B cell (primary cell): Measurements from ENCODE around the gene OLFML2B. TPM values are rescaled to one million over a fixed set of nuclear protein-coding genes. Genes with fewer than 3 reads are reported as not detected.

Source experiments
- ATAC-seq: fragments of 200-7000 bp; cut with Tn5 transposase; one replicate; pipeline ENCODE4 v1.10.0; 2021; ENCODE audit warnings: low read depth, mild to moderate bottlenecking, moderate number of reproducible peaks, moderate library complexity
- CTCF ChIA-PET: fragments of 350-600 bp; sonication (Branson Sonifier 250); formaldehyde crosslinking; loops from one replicate; lab custom pipeline; 2021; ENCODE audit warnings: antibody characterized with exemption, inconsistent platforms; lab: Charles Lee
- POLR2A ChIA-PET: fragments of 350-600 bp; sonication (Branson Sonifier 250); formaldehyde crosslinking; loops from one replicate; lab custom pipeline; 2021; ENCODE audit warnings: antibody characterized with exemption; lab: Charles Lee
- DNase-seq: peaks from one replicate; pipeline ENCODE4 v3.0.0; 2013
- H2AFZ ChIP-seq: 2 replicates; pipeline ENCODE4 v1.6.1; 2012; ENCODE audit warnings: mild to moderate bottlenecking, low read depth, low read length; ENCODE audit not compliant: insufficient read depth, poor library complexity, severe bottlenecking
- H3K27ac ChIP-seq, 2 donors: 1 replicate in 1 of 2; 2 replicates in 1 of 2; pipeline ENCODE4 v1.5.1; 2012 to 2013; ENCODE audit warnings: low read length in 2 of 2, mild to moderate bottlenecking in 2 of 2, moderate library complexity in 1 of 2
- H3K27me3 ChIP-seq, 4 experiments: fragments of 200-600 bp in 1 of 4; sonication (generic) in 1 of 4; replicated peaks in 1 of 4; 1 replicate in 2 of 4; 2 replicates in 2 of 4; pipeline versions ENCODE4 v1.6.1 to v1.7.0; 2013 to 2016; ENCODE audit warnings: low read length in 3 of 4, mild to moderate bottlenecking in 2 of 4, mixed read lengths in 1 of 4, moderate library complexity in 1 of 4; ENCODE audit not compliant: insufficient read depth in 4 of 4, control insufficient read depth in 3 of 4; ENCODE audit errors: control extremely low read depth in 1 of 4
- H3K36me3 ChIP-seq, 2 experiments: replicated peaks in 1 of 2; 1 replicate in 1 of 2; 2 replicates in 1 of 2; pipeline versions ENCODE4 v1.6.1 to v1.7.1; 2013; ENCODE audit warnings: low read length in 1 of 2; ENCODE audit not compliant: insufficient read depth in 2 of 2, control insufficient read depth in 1 of 2; ENCODE audit errors: control extremely low read depth in 1 of 2, extremely low read depth in 1 of 2
- H3K4me1 ChIP-seq, 2 donors: fragments of 200-600 bp in 1 of 2; sonication (generic) in 1 of 2; 1 replicate in 1 of 2; 2 replicates in 1 of 2; pipeline versions ENCODE4 v1.5.1 to v1.6.1; 2013 to 2017; ENCODE audit warnings: low read length in 2 of 2; ENCODE audit not compliant: control insufficient read depth in 2 of 2, insufficient read depth in 2 of 2
- H3K4me2 ChIP-seq: replicated peaks from 2 replicates; pipeline ENCODE3; 2012; ENCODE audit warnings: mild to moderate bottlenecking, low read depth, low read length; ENCODE audit not compliant: poor library complexity, severe bottlenecking
- H3K4me3 ChIP-seq, 5 experiments: fragments of 200-600 bp in 1 of 5; sonication (generic) in 1 of 5; 1 replicate in 3 of 5; 2 replicates in 2 of 5; pipeline versions ENCODE4 v1.5.1 to v1.7.0; 2011 to 2016; ENCODE audit warnings: low read length in 4 of 5, mild to moderate bottlenecking in 4 of 5, low read depth in 2 of 5, control low read depth in 1 of 5, moderate library complexity in 1 of 5; ENCODE audit not compliant: insufficient read depth in 1 of 5; ENCODE audit errors: control extremely low read depth in 1 of 5, extremely low read depth in 1 of 5
- H3K79me2 ChIP-seq: fragments of 200-600 bp; sonication (generic); one replicate; pipeline ENCODE4 v1.6.0; 2016; ENCODE audit warnings: low read length; ENCODE audit not compliant: control insufficient read depth, insufficient read depth
- H3K9ac ChIP-seq: fragments of 200-600 bp; sonication (generic); 2 replicates; pipeline ENCODE4 v1.6.1; 2017; ENCODE audit warnings: mild to moderate bottlenecking, low read length, moderate library complexity
- H3K9me3 ChIP-seq, 3 donors: one replicate each; pipeline versions ENCODE4 v1.6.1 to v1.7.1; 2013; ENCODE audit warnings: low read length in 2 of 3; ENCODE audit not compliant: control insufficient read depth in 2 of 3, insufficient read depth in 1 of 3; ENCODE audit errors: control extremely low read depth in 1 of 3
- H4K20me1 ChIP-seq: 2 replicates; pipeline ENCODE4 v1.6.0; 2012; ENCODE audit warnings: mild to moderate bottlenecking, low read length; ENCODE audit not compliant: insufficient read depth, control insufficient read depth, poor library complexity, severe bottlenecking
- H3K27ac Mint-ChIP-seq: one replicate; pipeline ENCODE4 v1.8.0; 2021; ENCODE audit warnings: mixed read lengths
- H3K27me3 Mint-ChIP-seq: one replicate; pipeline ENCODE4 v1.8.0; 2021; ENCODE audit warnings: mixed read lengths
- H3K4me1 Mint-ChIP-seq: one replicate; pipeline ENCODE4 v1.8.0; 2021; ENCODE audit warnings: mixed read lengths
- H3K4me3 Mint-ChIP-seq: one replicate; pipeline ENCODE4 v1.8.0; 2021; ENCODE audit warnings: mixed read lengths
- H3K9me3 Mint-ChIP-seq: one replicate; pipeline ENCODE4 v1.8.0; 2022; ENCODE audit warnings: mixed read lengths; ENCODE audit not compliant: insufficient read depth
- CTCF ChIP-seq: fragments of 200-600 bp; IDR thresholded peaks from one replicate; pipeline ENCODE4 v1.8.0; 2022; ENCODE audit warnings: antibody characterized with exemption, mild to moderate bottlenecking
- EZH2 ChIP-seq: IDR thresholded peaks from 2 replicates; pipeline ENCODE4 v1.6.1; 2012; ENCODE audit warnings: borderline replicate concordance, low read depth, mild to moderate bottlenecking, moderate library complexity, low read length; ENCODE audit not compliant: insufficient read depth, poor library complexity, severe bottlenecking
- WGBS: methylation state at CpG from one replicate; pipeline ENCODE4 v1.1.5; 2013; ENCODE audit warnings: missing lambda C conversion rate; ENCODE audit not compliant: insufficient coverage; 5-methylcytosine and 5-hydroxymethylcytosine counted together
- intact Hi-C: fragments of 100-400 bp; cut with micrococcal nuclease; formaldehyde crosslinking; loops from one replicate; pipeline ENCODE4 v1.10.0; 2022
- polyA plus RNA-seq: library from polyadenylated mRNA; depleted of rRNA; stranded (reverse); fragments of >200 nt; gene quantifications from 2 replicates; pipeline ENCODE4 v1.2.3, GENCODE V29; 2012
- total RNA-seq, 2 donors: library from RNA; stranded (reverse); fragments of 120-200 nt in 1 of 2; gene quantifications; 1 replicate in 1 of 2; 2 replicates in 1 of 2; pipeline versions ENCODE4 v1.2.3 to v1.2.4, GENCODE V29; 2013 to 2022

Gene OLFML2B
- total and polyA plus RNA-seq, 2 donors (not counting 1 experiment from before 2014, with no cell fraction given), result not detected

- H3K27ac Mint-ChIP-seq, result no peak overlapping the region
- no peaks in the 10 kb centered on the region for H3K36me3 ChIP-seq
- DNase-seq (no peak), ATAC-seq (no peak)
- no peak overlapping the region for H2AFZ ChIP-seq
- H3K9ac ChIP-seq, result no peak overlapping the region
- H4K20me1 ChIP-seq, result no peaks in the 10 kb centered on the region
- no CpG with 5 or more reads among the region's 1 CpG for WGBS
- peaks cover 18% of the 10 kb centered on the region for H3K27me3 Mint-ChIP-seq
- ChIA-PET POLR2A (no interaction called here), CTCF (no interaction called here)
- H3K4me2 ChIP-seq, result no peak overlapping the region
- H3K27me3 ChIP-seq, result peaks cover 0 to 4% (median 1%) of the 10 kb centered on the region in 4 experiments
- H3K4me1 ChIP-seq, result no peaks in the 10 kb centered on the region
- H3K4me3 Mint-ChIP-seq, result no peak overlapping the region
- TF ChIP-seq CTCF (no peak), EZH2 (no peak)
- no peaks in the 10 kb centered on the region for H3K79me2 ChIP-seq
- intact Hi-C loops, result no loop called here
- peaks cover 0 to 3% (median 1%) of the 10 kb centered on the region in 3 donors for H3K9me3 ChIP-seq
- H3K4me1 Mint-ChIP-seq, result no peaks in the 10 kb centered on the region
- H3K27ac ChIP-seq, result no peak overlapping the region
- peaks cover 2% of the 10 kb centered on the region for H3K9me3 Mint-ChIP-seq
- no peak overlapping the region for H3K4me3 ChIP-seq
These were observed 23.3 kb upstream of the OLFML2B start for GRCh38 chr1:162046921-162047320.

GRCh38 chr1:162042361-162042760 is 18.7 kb upstream of the OLFML2B start:
- TF ChIP-seq CTCF, result no peak
- no peak for TF ChIP-seq EZH2
- ATAC-seq, result no peak
- no peak overlapping the region for H2AFZ ChIP-seq
- H3K27ac Mint-ChIP-seq, result no peak overlapping the region
- intact Hi-C loops, result no loop called here
- peaks cover 2% of the 10 kb centered on the region for H3K9me3 Mint-ChIP-seq
- H3K27ac ChIP-seq, result no peak overlapping the region
- no peaks in the 10 kb centered on the region for H3K4me1 Mint-ChIP-seq
- peaks cover 0 to 11% (median 6%) of the 10 kb centered on the region in 4 experiments for H3K27me3 ChIP-seq
- H3K4me1 ChIP-seq, result no peaks in the 10 kb centered on the region
- DNase-seq, result no peak
- peaks cover 0 to 3% (median 1%) of the 10 kb centered on the region in 3 donors for H3K9me3 ChIP-seq
- CTCF ChIA-PET, result interaction anchor here (0.7 kb wide), 1 partner anchor 219 kb away, joined by 3 read pairs; no protein-coding TSS in a partner anchor
- no peak overlapping the region for H3K4me3 ChIP-seq
- POLR2A ChIA-PET, result no interaction called here
- H3K4me2 ChIP-seq, result no peak overlapping the region
- H3K9ac ChIP-seq, result no peak overlapping the region
- no peaks in the 10 kb centered on the region for H3K36me3 ChIP-seq
- peaks cover 43% of the 10 kb centered on the region for H3K27me3 Mint-ChIP-seq
- WGBS, result no CpG with 5 or more reads among the region's 1 CpG
- no peaks in the 10 kb centered on the region for H3K79me2 ChIP-seq
- no peaks in the 10 kb centered on the region for H4K20me1 ChIP-seq
- H3K4me3 Mint-ChIP-seq, result no peak overlapping the region
